ENCODE data around the gene GPC3. TPM values are rescaled to one million over a fixed set of nuclear protein-coding genes. Genes with fewer than 3 reads are reported as not detected.

The GPC3 gene
- total RNA-seq, 1 donor: not detected

- TF ChIP-seq CTCF (IDR thresholded peaks at IDR 0.05; ENCODE audit: insufficient read depth, low read length): no peak
- DNase-seq (ENCODE audit: low read depth): no peak
- H3K4me3 ChIP-seq (ENCODE audit: low read depth, low read length): no peak overlapping the region
These were observed 295.3 kb downstream of the GPC3 start for GRCh38 chrX:133689997-133690599.

GRCh38 chrX:133685822-133686221, 299.6 kb downstream of the GPC3 start:
- H3K4me3 ChIP-seq (ENCODE audit: low read depth, low read length): no peak overlapping the region
- DNase-seq (ENCODE audit: low read depth): no peak
- no peak for TF ChIP-seq CTCF (IDR thresholded peaks at IDR 0.05; ENCODE audit: insufficient read depth, low read length)

- TF ChIP-seq CTCF (IDR thresholded peaks at IDR 0.05; ENCODE audit: insufficient read depth, low read length): no peak
These were observed 303.5 kb downstream of the GPC3 start for GRCh38 chrX:133681897-133682296.

GRCh38 chrX:133681421-133681820, 304.0 kb downstream of the GPC3 start:
- DNase-seq (ENCODE audit: low read depth): no peak
- H3K4me3 ChIP-seq (ENCODE audit: low read depth, low read length): no peak overlapping the region
- no peak for TF ChIP-seq CTCF (IDR thresholded peaks at IDR 0.05; ENCODE audit: insufficient read depth, low read length)

More at GRCh38 chrX:133681897-133682296, 303.5 kb downstream of the GPC3 start:
- no peak for DNase-seq (ENCODE audit: low read depth)
- no peak overlapping the region for H3K4me3 ChIP-seq (ENCODE audit: low read depth, low read length)

- no peak overlapping the region for H3K4me3 ChIP-seq (ENCODE audit: low read depth, low read length)
- no peak for DNase-seq (ENCODE audit: low read depth)
- no peak for TF ChIP-seq CTCF (IDR thresholded peaks at IDR 0.05; ENCODE audit: insufficient read depth, low read length)
These were observed 308.0 kb downstream of the GPC3 start for GRCh38 chrX:133677123-133678063.

- TF ChIP-seq CTCF (IDR thresholded peaks at IDR 0.05; ENCODE audit: insufficient read depth, low read length): no peak
- no peak for DNase-seq (ENCODE audit: low read depth)
- no peak overlapping the region for H3K4me3 ChIP-seq (ENCODE audit: low read depth, low read length)
These were observed 308.9 kb downstream of the GPC3 start for GRCh38 chrX:133676344-133677122.

All from fibroblast of the aortic adventitia (primary cell).